K562 (cell line): ENCODE measurements around the gene QSOX2. TPM values are rescaled to one million over a fixed set of nuclear protein-coding genes. Genes with fewer than 3 reads are reported as not detected.

ENCODE experiments used
- ATAC-seq: fragments of 200-7000 bp; cut with Tn5 transposase; 3 replicates; pipeline ENCODE4 v1.9.1; 2020; ENCODE audit warnings: moderate library complexity
- BruUV-seq: library from RNA; stranded (reverse); fragments of 400-500 nt; replicated peaks from 2 replicates; lab custom pipeline; 2021; lab: Mats Ljungman, UMichigan
- CTCF ChIA-PET: fragments of 300-600 bp; formaldehyde crosslinking; extraction: SDS; loops from one replicate; lab custom pipeline; 2021; ENCODE audit warnings: low intra/inter-chr PET ratio; lab: Yijun Ruan, JAX
- POLR2A ChIA-PET: fragments of 300-600, 350-650 bp; sonication (Branson Sonifier 250); formaldehyde crosslinking; extraction: SDS; loops from one replicate; lab custom pipeline; 2021; ENCODE audit warnings: antibody characterized with exemption, inconsistent platforms; lab: Yijun Ruan, JAX
- DNase-seq, 4 experiments: peaks; one replicate each; pipeline versions ENCODE4 v3.0.0 to v3.0.0-alpha.2; 2011 to 2018; ENCODE audit warnings: low spot score in 3 of 4, mixed read lengths in 3 of 4; ENCODE audit errors: extremely low read depth in 1 of 4
- FAIRE-seq: peaks from 2 replicates; lab custom pipeline; 2011; peaks lifted over from hg19 to GRCh38; lab: Jason Lieb, UNC
- H2AFZ ChIP-seq: 2 replicates; pipeline ENCODE4 v1.6.0; 2011; ENCODE audit warnings: low read depth, low read length, control low read depth, inconsistent platforms
- H3K27ac ChIP-seq: fragments of 200-600 bp; 3 replicates; pipeline ENCODE4 v1.8.0; 2011; ENCODE audit warnings: low read depth, mild to moderate bottlenecking, control low read depth, inconsistent platforms, low read length, moderate library complexity, mixed read lengths; ENCODE audit errors: extremely low read depth
- H3K27me3 ChIP-seq, 2 experiments: fragments of 300-600 bp in 1 of 2; 2 replicates in 1 of 2; 3 replicates in 1 of 2; pipeline versions ENCODE4 v1.6.0 to v1.8.0; 2011; ENCODE audit warnings: inconsistent platforms in 2 of 2, low read length in 2 of 2, mild to moderate bottlenecking in 1 of 2, mixed read lengths in 1 of 2, moderate library complexity in 1 of 2; ENCODE audit not compliant: control insufficient read depth in 2 of 2, insufficient read depth in 2 of 2
- H3K36me3 ChIP-seq: fragments of 300-600 bp; 3 replicates; pipeline ENCODE4 v1.8.0; 2011; ENCODE audit warnings: mild to moderate bottlenecking, low read length, inconsistent platforms; ENCODE audit not compliant: control insufficient read depth, insufficient read depth
- H3K4me1 ChIP-seq, 2 experiments: fragments of 200-600 bp in 1 of 2; replicated peaks in 1 of 2; 2 replicates in 1 of 2; 3 replicates in 1 of 2; pipeline versions ENCODE4 v1.5.1 to v1.8.0; 2011; ENCODE audit warnings: inconsistent platforms in 2 of 2, low read length in 2 of 2, mild to moderate bottlenecking in 1 of 2, mixed read lengths in 1 of 2, moderate library complexity in 1 of 2; ENCODE audit not compliant: control insufficient read depth in 2 of 2, insufficient read depth in 2 of 2
- H3K4me2 ChIP-seq: 2 replicates; pipeline ENCODE4 v1.6.1; 2011; ENCODE audit warnings: low read length, control low read depth, inconsistent platforms, mixed read lengths; ENCODE audit not compliant: insufficient read depth
- H3K4me3 ChIP-seq: fragments of 200-600 bp; sonication (generic), shearing (Covaris generic); 2 replicates; pipeline ENCODE4 v1.5.1; 2016; ENCODE audit warnings: control low read depth, inconsistent platforms
- H3K79me2 ChIP-seq: fragments of 200-600 bp; 3 replicates; pipeline ENCODE4 v1.8.0; 2011; ENCODE audit warnings: low read length, inconsistent platforms; ENCODE audit not compliant: control insufficient read depth, insufficient read depth
- H3K9ac ChIP-seq, 2 experiments: 2 replicates each; pipeline versions ENCODE4 v1.6.0 to v1.6.1; 2011; ENCODE audit warnings: low read depth in 2 of 2, low read length in 2 of 2, control low read depth in 1 of 2, inconsistent platforms in 1 of 2, mild to moderate bottlenecking in 1 of 2, mixed read lengths in 1 of 2; ENCODE audit not compliant: insufficient read depth in 1 of 2
- H3K9me1 ChIP-seq: one replicate; pipeline ENCODE4 v1.6.0; 2011; ENCODE audit warnings: inconsistent platforms, mild to moderate bottlenecking, low read length, moderate library complexity; ENCODE audit not compliant: control insufficient read depth, insufficient read depth
- H3K9me3 ChIP-seq: replicated peaks from 2 replicates; pipeline ENCODE4 v1.5.1; 2011; ENCODE audit warnings: low read depth, low read length, inconsistent platforms; ENCODE audit not compliant: control insufficient read depth, insufficient read depth
- H4K20me1 ChIP-seq: replicated peaks from 2 replicates; pipeline ENCODE4 v1.6.1; 2011; ENCODE audit warnings: low read length, inconsistent platforms, mixed read lengths; ENCODE audit not compliant: control insufficient read depth, insufficient read depth
- BACH1 ChIP-seq: fragments of 200-800 bp; sonication (Bioruptor generic); IDR thresholded peaks from 2 replicates; pipeline ENCODE4 v1.6.1; 2016; ENCODE audit warnings: missing genetic modification characterization, missing compliant biosample characterization
- CREB1 ChIP-seq, 2 experiments: sonication (generic) in 1 of 2; formaldehyde crosslinking in 1 of 2; IDR thresholded peaks; 2 replicates each; pipeline versions ENCODE4 v1.6.1 to v1.8.0; 2012 to 2022; ENCODE audit warnings: inconsistent platforms in 1 of 2, mild to moderate bottlenecking in 1 of 2, missing genetic modification reagents in 1 of 2, moderate library complexity in 1 of 2
- ESRRA ChIP-seq: fragments of 450-650 bp; IDR thresholded peaks from 2 replicates; pipeline ENCODE4 v1.6.1; 2014; ENCODE audit warnings: low read depth, mild to moderate bottlenecking, moderate library complexity, borderline replicate concordance
- RAD21 ChIP-seq, 2 experiments: fragments of 250-450 bp in 1 of 2; fragments of 450-650 bp in 1 of 2; sonication (Bioruptor Pico) in 1 of 2; formaldehyde crosslinking in 1 of 2; IDR thresholded peaks in 1 of 2; conservative IDR thresholded peaks in 1 of 2; 2 replicates each; pipeline versions ENCODE4 v1.4.0 to v1.8.0; 2020 to 2022; ENCODE audit warnings: mild to moderate bottlenecking in 2 of 2, moderate library complexity in 1 of 2
- TRIM24 ChIP-seq, 2 experiments: fragments of 450-650 bp; IDR thresholded peaks; 2 replicates each; pipeline ENCODE4 v1.6.1; 2016
- ZNF263 ChIP-seq: sonication (generic); formaldehyde crosslinking; IDR thresholded peaks from 2 replicates; pipeline ENCODE4 v1.8.0; 2022; ENCODE audit warnings: mild to moderate bottlenecking, missing genetic modification reagents, borderline replicate concordance
- ZNF316 ChIP-seq: fragments of 450-650 bp; IDR thresholded peaks from 2 replicates; pipeline ENCODE4 v1.6.1; 2016
- ZNF695 ChIP-seq: fragments of 450-650 bp; formaldehyde crosslinking; IDR thresholded peaks from 2 replicates; pipeline ENCODE4 v1.4.0; 2020; ENCODE audit warnings: mild to moderate bottlenecking, moderate library complexity
- ZNF766 ChIP-seq: fragments of 200-800 bp; sonication (Bioruptor generic); conservative IDR thresholded peaks from 2 replicates; pipeline ENCODE4 v1.6.1; 2016; ENCODE audit warnings: missing genetic modification characterization, missing compliant biosample characterization
- WGBS: fragments of 100-300 bp; shearing (Covaris generic); methylation state at CpG from one replicate; pipeline ENCODE4 v1.1.6; 2016; ENCODE audit warnings: low coverage, mixed read lengths; ENCODE audit not compliant: insufficient coverage; ENCODE audit errors: missing lambda C conversion rate; 5-methylcytosine and 5-hydroxymethylcytosine counted together
- in situ Hi-C: fragments of 300-500 bp; cut with MboI; formaldehyde crosslinking; loops from 4 replicates; pipeline ENCODE4 v1.15.0; 2018; ENCODE audit warnings: inconsistent platforms, mixed read lengths
- intact Hi-C: fragments of 100-400 bp; cut with micrococcal nuclease; formaldehyde crosslinking; loops from 2 replicates; pipeline ENCODE4 v1.14.2; 2022
- polyA plus RNA-seq, 8 experiments: library from polyadenylated mRNA; depleted of rRNA in 4 of 8; stranded (reverse) in 5 of 8; unstranded in 3 of 8; fragments of >200 nt; fragmentation: Nextera tagmentation in 2 of 8; fragmentation: Illumina TruSeq in 1 of 8; extraction: Ambion mirVana in 2 of 8; extraction: Trizol in 1 of 8; gene quantifications; 2 replicates each; pipeline versions ENCODE4 v1.2.1 to v1.2.3, GENCODE V29; 2011 to 2014; ENCODE audit warnings: inconsistent platforms in 1 of 8, missing spikeins in 1 of 8
- total RNA-seq, 7 experiments: library from RNA; depleted of rRNA in 6 of 7; stranded (reverse); fragments of >200 nt in 6 of 7; fragmentation: Illumina TruSeq in 2 of 7; extraction: Trizol in 2 of 7; gene quantifications; 2 replicates each; pipeline versions ENCODE4 v1.2.1 to v1.2.3, GENCODE V29; 2011 to 2021; ENCODE audit warnings: low replicate concordance in 1 of 7
- TF ChIP-seq, protein P1 (sequence below), 3 experiments: IDR thresholded peaks in 2 of 3; conservative IDR thresholded peaks in 1 of 3; 2 replicates each; pipeline ENCODE4 v1.5.1; 2011 to 2012; ENCODE audit warnings: low read length in 3 of 3, mild to moderate bottlenecking in 3 of 3, control low read depth in 2 of 3, improper control_type of control experiment in 1 of 3, inconsistent platforms in 1 of 3, low read depth in 1 of 3, mixed read lengths in 1 of 3, moderate library complexity in 1 of 3; ENCODE audit not compliant: insufficient read depth in 2 of 3

The QSOX2 gene
- total and polyA plus RNA-seq, 9 of the 15 experiments (the other 6 are each of a cell fraction or from before 2014, with no cell fraction given) = 0.51 to 23.7 (median 12.7) TPM

DNA sequence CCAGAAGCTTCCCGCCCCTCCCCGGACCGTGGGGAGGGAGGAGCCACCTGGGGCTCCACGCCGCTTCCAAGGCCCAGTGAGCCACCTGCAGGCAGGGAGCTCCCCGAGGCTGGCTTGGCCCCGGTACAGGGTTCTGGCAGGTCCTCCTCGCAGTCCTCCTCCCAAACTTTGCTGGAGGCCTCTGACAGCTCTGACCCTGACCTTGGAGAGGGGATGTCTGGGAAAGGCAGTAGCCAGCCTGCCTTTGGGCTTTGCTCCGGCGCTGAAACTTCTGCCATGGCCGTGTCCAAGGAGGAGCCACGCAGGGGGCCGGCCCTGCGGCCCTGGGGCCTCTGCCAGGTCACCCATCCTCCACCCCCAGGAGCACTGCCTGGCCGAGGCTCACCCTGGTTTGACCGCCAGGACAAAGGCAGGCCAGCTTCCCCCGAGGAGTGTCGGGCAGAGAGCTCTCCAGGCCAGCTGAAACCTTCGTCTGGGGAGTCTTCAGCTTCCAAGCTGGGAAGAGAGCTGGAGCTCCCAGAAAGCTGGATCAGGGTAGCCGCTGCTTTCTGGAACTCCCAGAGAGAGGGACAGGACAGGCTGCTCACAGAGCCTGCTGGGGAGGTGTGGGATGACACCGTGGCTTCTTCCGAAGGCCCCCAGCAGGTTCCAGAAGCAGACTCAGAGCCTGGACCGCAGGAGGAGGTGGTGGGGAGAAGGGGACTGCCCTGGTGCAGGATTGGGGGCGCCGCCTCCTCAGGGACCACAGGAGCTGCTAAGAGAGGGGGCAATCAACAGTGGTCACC lies 9.0 kb upstream of the QSOX2 start:
- in situ Hi-C loops = no loop called here
- no peak for TF ChIP-seq ZNF766 (CRISPR knock-in tag)
- TF ChIP-seq RAD21 (CRISPR knock-in tag; conservative IDR thresholded peaks at IDR 0.05 in 1 of 2, IDR thresholded peaks at IDR 0.05 in 1 of 2) = peak in 1 of 2 experiments; percentile 22; a peak in 1 of 4 replicates
- TF ChIP-seq ZNF263 = peak; percentile 88
- no peak for TF ChIP-seq CREB1 (IDR thresholded peaks at IDR 0.05)
- no peak for TF ChIP-seq CREB1 (CRISPR knock-in tag; IDR thresholded peaks at IDR 0.05)
- TF ChIP-seq TRIM24 (IDR thresholded peaks at IDR 0.05) = 0 out of 4 replicates have a peak, but pooled peaks of 1 of the 2 experiments have one; percentile 16
- peak; percentile 71 for TF ChIP-seq ESRRA
- no peak for TF ChIP-seq BACH1 (tag)
- TF ChIP-seq ZNF316 = peak; percentile 65
- TF ChIP-seq, protein P1, sequence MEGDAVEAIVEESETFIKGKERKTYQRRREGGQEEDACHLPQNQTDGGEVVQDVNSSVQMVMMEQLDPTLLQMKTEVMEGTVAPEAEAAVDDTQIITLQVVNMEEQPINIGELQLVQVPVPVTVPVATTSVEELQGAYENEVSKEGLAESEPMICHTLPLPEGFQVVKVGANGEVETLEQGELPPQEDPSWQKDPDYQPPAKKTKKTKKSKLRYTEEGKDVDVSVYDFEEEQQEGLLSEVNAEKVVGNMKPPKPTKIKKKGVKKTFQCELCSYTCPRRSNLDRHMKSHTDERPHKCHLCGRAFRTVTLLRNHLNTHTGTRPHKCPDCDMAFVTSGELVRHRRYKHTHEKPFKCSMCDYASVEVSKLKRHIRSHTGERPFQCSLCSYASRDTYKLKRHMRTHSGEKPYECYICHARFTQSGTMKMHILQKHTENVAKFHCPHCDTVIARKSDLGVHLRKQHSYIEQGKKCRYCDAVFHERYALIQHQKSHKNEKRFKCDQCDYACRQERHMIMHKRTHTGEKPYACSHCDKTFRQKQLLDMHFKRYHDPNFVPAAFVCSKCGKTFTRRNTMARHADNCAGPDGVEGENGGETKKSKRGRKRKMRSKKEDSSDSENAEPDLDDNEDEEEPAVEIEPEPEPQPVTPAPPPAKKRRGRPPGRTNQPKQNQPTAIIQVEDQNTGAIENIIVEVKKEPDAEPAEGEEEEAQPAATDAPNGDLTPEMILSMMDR (IDR thresholded peaks at IDR 0.05 in 2 of 3, conservative IDR thresholded peaks at IDR 0.05 in 1 of 3; ENCODE audit: insufficient read depth in 2 of 3, low read depth in 1 of 3, low read length in 3 of 3) = 0 out of 6 replicates have a peak, but pooled peaks of 1 of the 3 experiments have one; percentile 5
- no peak for TF ChIP-seq ZNF695 (CRISPR knock-in tag)
- TF ChIP-seq, all 486 proteins: peak for 6
- H3K9me1 ChIP-seq = no peaks in the 10 kb centered on the region

More for the DNA sequence above, 9.0 kb upstream of the QSOX2 start:
- Histone ChIP-seq H3K4me3 (no peak overlapping the region), H3K27ac (no peak overlapping the region), H2AFZ (no peak overlapping the region), H3K9ac (peak overlapping the region in 1 of 2 experiments; percentile 43; a peak in 1 of 4 replicates), H3K4me2 (no peak overlapping the region), H3K79me2 (no peaks in the 10 kb centered on the region), H3K36me3 (no peaks in the 10 kb centered on the region), H3K27me3 (peaks cover 14 to 56% of the 10 kb centered on the region in 2 experiments; a peak in 4 of 5 replicates), H3K4me1 (peaks cover 0 to 85% of the 10 kb centered on the region in 2 experiments; a peak in 3 of 5 replicates), H3K9me3 (no peaks in the 10 kb centered on the region), H4K20me1 (peaks cover 6% of the 10 kb centered on the region; the same call in 1 of the 2 replicates)
- intact Hi-C loops = no loop called here
- peak; percentile 47 for ATAC-seq
- BruUV-seq = no TSS peak
- POLR2A ChIA-PET = interaction anchor here (0.6 to 1.2 kb wide), 3 partner anchors 16 to 48 kb away, joined by 3 read pairs; no protein-coding TSS in a partner anchor
- peak in 2 of 4 experiments; percentile 60 to 64 for DNase-seq
- CTCF ChIA-PET = interaction anchor here (0.6 to 1.1 kb wide), 2 partner anchors 31 to 129 kb away, joined by 3 read pairs; no protein-coding TSS in a partner anchor
- WGBS = 25% methylated on average over 16 of the region's 25 CpGs
- FAIRE-seq = no peak
